ENCODE data around the gene MRPL49.
"Not testable (repeated sequence)": the region's sequence is repeated elsewhere in the genome, so short reads cannot be mapped to it uniquely, and the experiment has no call there.

Gene MRPL49

GRCh38 chr11:65132988-65133700 lies 11.0 kb downstream of the MRPL49 start:
- DNase-seq (ENCODE audit: low read depth) = no peak

- DNase-seq (ENCODE audit: low read depth) = no peak
Measured at GRCh38 chr11:65133724-65134123, 11.6 kb downstream of the MRPL49 start.

GRCh38 chr11:65134240-65134951 lies 12.3 kb downstream of the MRPL49 start, which contains the start of gene SYVN1:
SYVN1 (minus strand) TSS chr11:65134519; CDS start chr11:65133601, 918 bp downstream.
- peak; percentile 72 for DNase-seq (ENCODE audit: low read depth)

- no peak for DNase-seq (ENCODE audit: low read depth)
Measured at GRCh38 chr11:65134952-65135632, 13.0 kb downstream of the MRPL49 start.

GRCh38 chr11:65135633-65136145 lies 13.6 kb downstream of the MRPL49 start:
- no peak for DNase-seq (ENCODE audit: low read depth)

GRCh38 chr11:65136515-65137096 lies 14.5 kb downstream of the MRPL49 start:
- DNase-seq (ENCODE audit: low read depth) = no peak

- no peak for DNase-seq (ENCODE audit: low read depth)
Measured at GRCh38 chr11:65141896-65142494, 19.9 kb downstream of the MRPL49 start.

GRCh38 chr11:65147352-65148075 lies 25.4 kb downstream of the MRPL49 start:
- DNase-seq (ENCODE audit: low read depth) = no peak

- DNase-seq (ENCODE audit: low read depth) = no peak
Measured at GRCh38 chr11:65148657-65149056, 26.5 kb downstream of the MRPL49 start.

- DNase-seq (ENCODE audit: low read depth) = not testable (repeated sequence)
Measured at GRCh38 chr11:65150131-65150508, 28.0 kb downstream of the MRPL49 start.

GRCh38 chr11:65150509-65151299 lies 28.6 kb downstream of the MRPL49 start:
- no peak for DNase-seq (ENCODE audit: low read depth)

GRCh38 chr11:65151331-65151899 lies 29.3 kb downstream of the MRPL49 start:
- DNase-seq (ENCODE audit: low read depth) = no peak

- DNase-seq (ENCODE audit: low read depth) = no peak
Measured at GRCh38 chr11:65152122-65152521, 30.0 kb downstream of the MRPL49 start.

- DNase-seq (ENCODE audit: low read depth) = no peak
Measured at GRCh38 chr11:65156256-65156655, 34.1 kb downstream of the MRPL49 start.

- no peak for DNase-seq (ENCODE audit: low read depth)
Measured at GRCh38 chr11:65156926-65157325, 34.8 kb downstream of the MRPL49 start.

GRCh38 chr11:65157336-65157735 lies 35.2 kb downstream of the MRPL49 start:
- DNase-seq (ENCODE audit: low read depth) = no peak

- DNase-seq (ENCODE audit: low read depth) = no peak
Measured at GRCh38 chr11:65159012-65159411, 36.9 kb downstream of the MRPL49 start.

- no peak for DNase-seq (ENCODE audit: low read depth)
Measured at GRCh38 chr11:65160643-65161042, 38.5 kb downstream of the MRPL49 start.

GRCh38 chr11:65163684-65164083 lies 41.6 kb downstream of the MRPL49 start:
- DNase-seq (ENCODE audit: low read depth) = no peak

All from CMK (cell line).